H9 (cell line): ENCODE results near the gene SF1. TPM values are rescaled to one million over a fixed set of nuclear protein-coding genes. Genes with fewer than 3 reads are reported as not detected.

Source experiments
- DNase-seq: peaks from one replicate; pipeline ENCODE4 v3.0.0-alpha.2; 2017
- H2AFZ ChIP-seq: one replicate; pipeline ENCODE4 v1.6.1; 2013; ENCODE audit warnings: mild to moderate bottlenecking, low read length, control low read depth, moderate library complexity
- H2AK5ac ChIP-seq: 2 replicates; pipeline ENCODE4 v1.6.1; 2013; ENCODE audit warnings: low read length, control low read depth, mixed read lengths; ENCODE audit not compliant: insufficient read length
- H2BK120ac ChIP-seq: one replicate; pipeline ENCODE4 v1.6.1; 2013; ENCODE audit warnings: low read depth, mild to moderate bottlenecking, low read length, control low read depth, inconsistent platforms; ENCODE audit not compliant: poor library complexity, severe bottlenecking
- H2BK12ac ChIP-seq: 2 replicates; pipeline ENCODE4 v1.6.1; 2013; ENCODE audit warnings: low read length, control low read depth, mixed read lengths, low read depth; ENCODE audit not compliant: insufficient read length
- H2BK15ac ChIP-seq: 2 replicates; pipeline ENCODE4 v1.6.1; 2013; ENCODE audit warnings: low read depth, low read length, control low read depth
- H2BK20ac ChIP-seq: one replicate; pipeline ENCODE4 v1.6.1; 2013; ENCODE audit warnings: low read depth, mild to moderate bottlenecking, low read length, control low read depth, inconsistent platforms; ENCODE audit not compliant: poor library complexity, severe bottlenecking
- H2BK5ac ChIP-seq: 2 replicates; pipeline ENCODE4 v1.6.1; 2013; ENCODE audit warnings: low read length, control low read depth, mixed read lengths; ENCODE audit not compliant: insufficient read length
- H3K14ac ChIP-seq: 2 replicates; pipeline ENCODE4 v1.6.1; 2013; ENCODE audit warnings: low read length, control low read depth; ENCODE audit not compliant: insufficient read depth
- H3K18ac ChIP-seq: 2 replicates; pipeline ENCODE4 v1.6.1; 2013; ENCODE audit warnings: low read depth, mild to moderate bottlenecking, mixed read lengths, low read length, control low read depth; ENCODE audit not compliant: insufficient read length
- H3K23ac ChIP-seq: 2 replicates; pipeline ENCODE4 v1.6.1; 2013; ENCODE audit warnings: low read length, control low read depth, mixed read lengths, low read depth; ENCODE audit not compliant: insufficient read length
- H3K23me2 ChIP-seq: 2 replicates; pipeline ENCODE4 v1.6.1; 2013; ENCODE audit warnings: low read depth, mild to moderate bottlenecking, mixed read lengths, low read length, control low read depth; ENCODE audit not compliant: insufficient read length, poor library complexity, severe bottlenecking
- H3K27ac ChIP-seq: 2 replicates; pipeline ENCODE4 v1.5.1; 2013; ENCODE audit warnings: low read length, control low read depth, mixed read lengths, low read depth; ENCODE audit not compliant: insufficient read length
- H3K27me3 ChIP-seq: 2 replicates; pipeline ENCODE4 v1.6.1; 2013; ENCODE audit warnings: low read length, control low read depth, inconsistent platforms; ENCODE audit not compliant: insufficient read depth
- H3K4ac ChIP-seq: 2 replicates; pipeline ENCODE4 v1.6.1; 2013; ENCODE audit warnings: low read depth, mild to moderate bottlenecking, control low read depth, inconsistent platforms, low read length, moderate library complexity
- H3K4me1 ChIP-seq: 2 replicates; pipeline ENCODE4 v1.6.1; 2013; ENCODE audit warnings: low read length, control low read depth, inconsistent platforms; ENCODE audit not compliant: insufficient read depth
- H3K4me2 ChIP-seq: 2 replicates; pipeline ENCODE4 v1.6.1; 2013; ENCODE audit warnings: low read length, control low read depth, mixed read lengths; ENCODE audit not compliant: insufficient read length, insufficient read depth
- H3K56ac ChIP-seq: 2 replicates; pipeline ENCODE4 v1.6.1; 2013; ENCODE audit warnings: low read depth, mild to moderate bottlenecking, mixed read lengths, low read length, control low read depth; ENCODE audit not compliant: insufficient read length
- H3K79me1 ChIP-seq: 2 replicates; pipeline ENCODE4 v1.6.1; 2013; ENCODE audit warnings: low read depth, mild to moderate bottlenecking, moderate library complexity, low read length, control low read depth, inconsistent platforms; ENCODE audit not compliant: insufficient read depth, poor library complexity, severe bottlenecking
- H3K79me2 ChIP-seq: 2 replicates; pipeline ENCODE4 v1.6.1; 2013; ENCODE audit warnings: low read length, control low read depth, inconsistent platforms; ENCODE audit not compliant: insufficient read depth
- H3K9ac ChIP-seq: 2 replicates; pipeline ENCODE4 v1.6.1; 2013; ENCODE audit warnings: low read length, control low read depth, mixed read lengths; ENCODE audit not compliant: insufficient read length; ENCODE audit errors: extremely low read depth
- H3K9me3 ChIP-seq: one replicate; pipeline ENCODE4 v1.6.1; 2013; ENCODE audit warnings: low read depth, low read length, inconsistent platforms; ENCODE audit not compliant: control insufficient read depth
- H3T11ph ChIP-seq: one replicate; pipeline ENCODE4 v1.6.1; 2013; ENCODE audit warnings: mild to moderate bottlenecking, low read length, control low read depth, inconsistent platforms
- H4K20me1 ChIP-seq: one replicate; pipeline ENCODE4 v1.6.1; 2013; ENCODE audit not compliant: control insufficient read depth, insufficient read length, insufficient read depth
- H4K5ac ChIP-seq: 2 replicates; pipeline ENCODE4 v1.6.1; 2013; ENCODE audit warnings: low read depth, mild to moderate bottlenecking, mixed read lengths, low read length, control low read depth; ENCODE audit not compliant: insufficient read length
- H4K8ac ChIP-seq: replicated peaks from 2 replicates; pipeline ENCODE4 v1.6.1; 2013; ENCODE audit warnings: low read length, control low read depth, mixed read lengths, low read depth; ENCODE audit not compliant: insufficient read length
- H4K91ac ChIP-seq: 2 replicates; pipeline ENCODE4 v1.6.1; 2013; ENCODE audit warnings: low read depth, mild to moderate bottlenecking, moderate library complexity, mixed read lengths, low read length, control low read depth; ENCODE audit not compliant: insufficient read length
- H3K27ac Mint-ChIP-seq, 3 experiments: 2 replicates in 2 of 3; 3 replicates in 1 of 3; pipeline ENCODE4 v1.8.0; 2020 to 2021; ENCODE audit warnings: mixed read lengths in 3 of 3, mild to moderate bottlenecking in 1 of 3, moderate library complexity in 1 of 3
- H3K27me3 Mint-ChIP-seq: 2 replicates; pipeline ENCODE4 v1.8.0; 2021; ENCODE audit warnings: low read depth, mild to moderate bottlenecking, moderate library complexity, mixed read lengths
- H3K36me3 Mint-ChIP-seq, 3 experiments: 2 replicates in 2 of 3; 3 replicates in 1 of 3; pipeline ENCODE4 v1.8.0; 2020 to 2021; ENCODE audit warnings: low read depth in 3 of 3, mixed read lengths in 3 of 3; ENCODE audit not compliant: insufficient read depth in 1 of 3
- H3K4me1 Mint-ChIP-seq, 2 experiments: 2 replicates each; pipeline ENCODE4 v1.8.0; 2020; ENCODE audit warnings: mixed read lengths in 2 of 2
- H3K4me3 Mint-ChIP-seq, 2 experiments: 2 replicates in 1 of 2; 3 replicates in 1 of 2; pipeline ENCODE4 v1.8.0; 2020 to 2021; ENCODE audit warnings: mild to moderate bottlenecking in 2 of 2, mixed read lengths in 2 of 2, moderate library complexity in 1 of 2
- H3K9me3 Mint-ChIP-seq, 2 experiments: 2 replicates in 1 of 2; 3 replicates in 1 of 2; pipeline ENCODE4 v1.8.0; 2020; ENCODE audit warnings: mild to moderate bottlenecking in 2 of 2, mixed read lengths in 2 of 2, moderate library complexity in 1 of 2
- WGBS: extraction: QIAGEN DNeasy Blood & Tissue Kit; methylation state at CpG from one replicate; pipeline ENCODE4 v1.1.7; 2013; ENCODE audit warnings: missing lambda C conversion rate, low lambda C conversion rate, mixed read lengths; ENCODE audit not compliant: insufficient read length; ENCODE audit errors: extremely low coverage; 5-methylcytosine and 5-hydroxymethylcytosine counted together
- total RNA-seq: library from RNA; stranded (reverse); gene quantifications from 2 replicates; pipeline ENCODE4 v1.2.1, GENCODE V29; 2021
- TF ChIP-seq, protein P1 (sequence below): fragments of 200-600 bp; sonication (generic); conservative IDR thresholded peaks from 3 replicates; pipeline ENCODE4 v1.8.0; 2021; ENCODE audit warnings: antibody characterized with exemption, mild to moderate bottlenecking

Gene SF1
- total RNA-seq, 1 experiment from 2014 or later = 528 TPM

DNA sequence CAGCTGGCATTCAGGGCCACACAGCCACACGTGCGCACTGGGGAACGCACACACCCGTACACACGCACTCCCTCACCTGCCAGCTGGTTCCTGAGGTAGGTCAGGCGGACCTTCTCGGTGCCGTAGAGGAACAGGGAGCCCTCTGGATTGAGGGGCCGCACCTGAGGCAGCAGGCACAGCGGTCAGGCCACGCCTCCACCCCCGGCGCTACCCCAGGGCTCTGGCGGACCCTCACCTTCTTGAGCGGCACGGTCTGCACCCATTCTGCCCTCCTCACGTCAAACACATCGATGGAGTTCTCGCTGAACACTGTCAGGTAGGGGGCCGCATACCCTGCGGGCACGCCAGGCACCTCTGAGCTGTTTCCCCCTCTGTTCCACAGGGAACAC, 49.1 kb upstream of the SF1 start:
- Histone ChIP-seq H3K79me2 (no peaks in the 10 kb centered on the region), H4K20me1 (no peaks in the 10 kb centered on the region), H3K56ac (no peak overlapping the region), H3K27ac (no peak overlapping the region), H2BK12ac (no peak overlapping the region), H2AK5ac (no peak overlapping the region), H2BK120ac (no peak overlapping the region), H3K9me3 (no peaks in the 10 kb centered on the region), H3K18ac (no peak overlapping the region), H3K79me1 (no peaks in the 10 kb centered on the region), H3T11ph (no peak overlapping the region), H3K23ac (no peak overlapping the region), H3K23me2 (no peaks in the 10 kb centered on the region), H3K4me1 (no peaks in the 10 kb centered on the region), H3K27me3 (no peaks in the 10 kb centered on the region), H2BK5ac (no peak overlapping the region), H2BK15ac (no peak overlapping the region), H2BK20ac (no peak overlapping the region), H3K4ac (no peak overlapping the region), H3K9ac (no peak overlapping the region), H3K14ac (no peak overlapping the region), H3K4me2 (no peak overlapping the region), H4K8ac (no peak overlapping the region), H4K5ac (no peak overlapping the region), H4K91ac (no peak overlapping the region), H2AFZ (no peak overlapping the region)
- DNase-seq = no peak
- Mint-ChIP-seq H3K27ac (no peak overlapping the region; a peak in 1 of 7 replicates), H3K4me1 (peaks cover 0 to 2% of the 10 kb centered on the region in 2 experiments; a peak in 2 of 4 replicates), H3K36me3 (peaks cover 0 to 65% (median 28%) of the 10 kb centered on the region in 3 experiments; a peak in 5 of 7 replicates), H3K9me3 (no peaks in the 10 kb centered on the region), H3K4me3 (no peak overlapping the region), H3K27me3 (no peaks in the 10 kb centered on the region)
- no CpG with 5 or more reads among the region's 22 CpGs for WGBS
- TF ChIP-seq, protein P1, sequence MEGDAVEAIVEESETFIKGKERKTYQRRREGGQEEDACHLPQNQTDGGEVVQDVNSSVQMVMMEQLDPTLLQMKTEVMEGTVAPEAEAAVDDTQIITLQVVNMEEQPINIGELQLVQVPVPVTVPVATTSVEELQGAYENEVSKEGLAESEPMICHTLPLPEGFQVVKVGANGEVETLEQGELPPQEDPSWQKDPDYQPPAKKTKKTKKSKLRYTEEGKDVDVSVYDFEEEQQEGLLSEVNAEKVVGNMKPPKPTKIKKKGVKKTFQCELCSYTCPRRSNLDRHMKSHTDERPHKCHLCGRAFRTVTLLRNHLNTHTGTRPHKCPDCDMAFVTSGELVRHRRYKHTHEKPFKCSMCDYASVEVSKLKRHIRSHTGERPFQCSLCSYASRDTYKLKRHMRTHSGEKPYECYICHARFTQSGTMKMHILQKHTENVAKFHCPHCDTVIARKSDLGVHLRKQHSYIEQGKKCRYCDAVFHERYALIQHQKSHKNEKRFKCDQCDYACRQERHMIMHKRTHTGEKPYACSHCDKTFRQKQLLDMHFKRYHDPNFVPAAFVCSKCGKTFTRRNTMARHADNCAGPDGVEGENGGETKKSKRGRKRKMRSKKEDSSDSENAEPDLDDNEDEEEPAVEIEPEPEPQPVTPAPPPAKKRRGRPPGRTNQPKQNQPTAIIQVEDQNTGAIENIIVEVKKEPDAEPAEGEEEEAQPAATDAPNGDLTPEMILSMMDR = no peak
